GM21529 (cell line): Measurements from ENCODE around the gene NFIA.

Source experiments
- ATAC-seq: cut with Tn5 transposase; IDR thresholded peaks from one replicate; pipeline ENCODE4 v1.9.1; 2021; ENCODE audit not compliant: unreplicated experiment

NFIA gene

DNA sequence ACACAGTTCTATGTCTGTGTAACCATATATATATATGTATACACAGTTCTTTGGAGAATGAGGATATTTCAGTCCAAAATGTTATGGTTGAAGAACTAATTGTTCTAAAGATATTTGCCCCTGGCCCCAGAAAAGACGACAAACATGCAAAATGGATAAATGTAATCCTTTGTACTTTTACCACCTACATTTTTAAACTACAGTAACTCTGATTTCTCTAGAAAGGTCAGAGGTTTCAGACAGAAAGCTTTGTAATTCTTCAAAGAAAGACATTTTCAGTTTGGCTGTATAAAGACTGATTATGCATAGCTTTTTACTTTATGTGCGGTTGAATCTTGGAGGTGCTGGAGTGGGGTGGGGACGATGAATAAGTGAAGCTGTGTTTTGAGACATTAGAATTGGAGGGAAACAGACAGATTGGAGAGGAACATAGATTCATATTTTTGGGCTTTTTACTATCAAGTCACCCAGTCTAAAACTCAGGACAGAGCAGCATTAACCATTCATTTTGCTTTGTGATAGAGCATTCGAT lies 16.6 kb downstream of the NFIA start:
- ATAC-seq, result no peak

DNA sequence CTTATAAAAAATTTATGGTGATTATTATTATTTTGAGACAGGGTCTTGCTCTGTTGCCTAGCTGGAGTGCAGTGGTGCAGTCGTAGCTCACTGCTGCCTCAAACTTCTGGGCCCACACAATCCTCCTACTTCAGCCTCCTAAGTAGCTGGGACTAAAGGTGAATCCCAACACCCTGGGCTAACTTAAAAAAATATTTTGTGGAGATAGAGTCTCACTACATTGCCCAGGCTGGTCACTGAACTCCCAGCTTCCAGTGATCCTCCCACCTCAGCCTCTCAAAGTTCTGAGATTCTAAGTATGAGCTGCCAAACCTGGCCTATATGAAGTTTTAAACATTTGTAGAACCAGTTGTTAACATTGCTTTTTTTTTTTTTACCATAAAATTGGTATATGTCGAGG lies 18.2 kb downstream of the NFIA start:
- ATAC-seq, result no peak

DNA sequence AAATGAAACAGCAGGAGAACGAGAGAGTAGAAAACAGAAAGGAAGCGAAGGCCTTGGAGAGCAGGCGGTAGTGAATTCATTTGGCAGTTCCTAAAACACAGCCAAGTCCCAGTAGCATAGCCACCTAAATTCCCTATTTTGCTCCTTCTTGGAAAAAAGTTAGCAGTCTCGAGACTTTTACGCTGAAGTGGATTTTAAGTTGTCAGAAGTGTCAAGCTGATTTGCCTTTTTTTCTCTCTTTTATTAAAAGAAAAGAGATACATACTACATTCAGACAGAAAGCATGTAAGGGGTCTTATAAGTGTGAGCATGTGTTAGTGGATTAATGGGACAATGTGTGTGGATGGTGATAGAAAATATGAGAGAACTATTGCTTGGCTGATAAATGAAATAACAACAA lies 19.2 kb downstream of the NFIA start:
- ATAC-seq, result no peak

DNA sequence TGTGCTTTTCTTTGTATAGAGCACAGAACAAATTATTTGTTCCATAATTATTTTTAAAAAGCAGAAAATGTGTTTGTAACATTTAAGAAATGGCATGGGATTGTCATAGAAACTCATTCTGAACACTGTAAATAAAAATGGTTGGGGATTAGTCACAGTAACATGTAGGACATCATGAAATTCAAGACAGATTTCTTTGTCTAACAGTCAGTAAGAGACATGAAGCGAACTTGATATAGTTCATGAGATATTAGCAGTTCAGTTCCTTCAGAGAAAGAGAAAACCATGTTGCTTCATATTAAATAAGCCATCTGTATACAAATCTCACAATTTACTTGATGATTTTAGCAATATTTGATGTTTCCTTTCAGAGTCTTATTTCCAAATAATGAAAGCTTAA lies 19.7 kb downstream of the NFIA start:
- ATAC-seq, result no peak

DNA sequence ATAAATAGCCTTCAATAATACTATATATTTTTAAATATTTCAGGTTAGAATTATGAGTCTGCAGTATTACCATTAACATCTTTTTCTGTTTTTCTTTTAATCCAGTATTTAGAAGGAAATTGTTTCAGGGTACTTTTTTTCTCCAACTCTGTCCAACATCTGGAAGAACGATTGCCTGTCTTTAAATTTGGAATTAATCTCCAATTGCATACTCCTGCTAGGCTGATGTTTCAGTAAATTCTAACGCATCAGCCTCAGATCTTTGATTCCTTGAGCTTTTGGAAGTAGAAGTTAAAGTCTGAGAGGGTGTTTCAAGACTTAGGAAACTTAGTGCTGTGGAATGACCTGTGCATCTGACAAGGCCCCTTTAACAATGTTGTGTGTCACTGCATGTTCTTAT lies 20.3 kb downstream of the NFIA start:
- no peak for ATAC-seq

DNA sequence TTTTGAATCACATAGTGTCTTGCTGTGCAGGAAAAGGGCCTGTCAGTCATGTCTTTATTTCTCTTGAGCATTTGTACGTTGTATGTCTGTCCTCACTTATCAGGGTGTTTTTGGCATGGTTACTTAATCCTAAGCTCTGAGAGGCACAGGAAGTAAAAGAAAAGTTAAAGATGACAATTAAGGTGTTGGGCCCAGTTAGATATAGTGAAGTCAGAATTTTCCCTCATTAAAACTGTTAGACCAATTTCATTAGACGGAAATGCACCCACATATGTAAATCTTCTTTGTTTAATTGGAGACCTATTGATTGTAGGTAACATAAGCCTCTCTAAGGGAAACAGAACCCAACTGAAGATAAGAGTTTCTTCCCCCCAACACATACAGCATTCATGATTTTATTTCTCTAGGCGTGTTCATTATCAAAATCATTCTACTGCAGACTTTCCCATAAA lies 21.9 kb downstream of the NFIA start:
- ATAC-seq, result no peak

DNA sequence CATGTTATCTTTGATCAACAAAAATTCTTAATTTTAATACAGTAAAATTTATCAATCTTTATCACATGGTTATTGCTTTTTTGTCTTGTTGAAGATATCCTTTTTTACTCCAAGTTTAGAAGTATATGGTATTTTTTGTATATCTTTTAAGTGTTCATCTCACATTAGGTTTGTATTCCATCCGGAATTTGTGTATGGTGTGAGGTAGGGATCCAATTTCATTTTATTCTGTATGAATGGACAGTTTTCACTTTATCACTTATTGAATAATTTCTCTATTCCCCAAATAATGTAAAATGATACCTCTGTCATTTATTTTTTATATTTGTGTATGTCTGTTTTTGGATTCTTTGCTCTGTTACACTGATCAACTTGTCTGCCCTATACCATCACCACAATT lies 25.3 kb downstream of the NFIA start:
- no peak for ATAC-seq

DNA sequence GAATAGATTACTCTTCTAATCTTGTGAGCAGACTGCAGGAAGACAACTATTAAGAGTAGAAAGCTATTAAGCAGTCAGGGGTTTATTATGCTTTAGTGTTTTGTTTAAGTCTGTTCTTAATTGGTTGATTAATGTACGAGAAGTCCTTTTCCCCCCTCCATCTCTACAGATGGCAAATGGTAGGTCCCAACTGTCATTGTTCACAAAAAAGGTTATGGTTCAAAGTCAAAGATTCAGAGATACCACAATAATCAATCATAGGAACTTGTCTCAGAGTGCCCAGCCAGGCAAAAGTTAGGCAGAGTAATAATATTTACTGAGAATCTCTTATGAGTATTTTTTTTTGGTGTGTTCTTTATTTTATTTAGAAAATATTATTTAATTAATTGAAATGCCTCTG lies 26.8 kb downstream of the NFIA start:
- no peak for ATAC-seq

DNA sequence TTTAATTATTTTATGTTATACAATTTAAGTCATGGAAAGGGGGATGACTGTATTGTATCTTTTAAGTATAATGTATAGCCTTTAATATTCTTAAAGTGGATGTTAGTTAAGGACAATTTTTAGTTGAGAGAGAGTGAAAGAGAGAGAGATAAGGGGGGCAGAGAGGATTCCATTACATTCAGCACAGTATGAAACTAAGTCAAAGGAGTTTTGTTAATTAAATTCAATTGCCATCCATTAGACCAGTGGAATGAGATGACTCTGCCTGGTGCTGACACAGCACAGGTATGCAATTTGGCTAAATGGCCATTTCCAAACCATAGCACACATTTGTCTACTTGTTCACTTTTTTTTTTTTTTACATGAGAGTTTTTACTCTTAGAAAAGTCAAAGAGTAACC lies 27.5 kb downstream of the NFIA start:
- ATAC-seq, result no peak

DNA sequence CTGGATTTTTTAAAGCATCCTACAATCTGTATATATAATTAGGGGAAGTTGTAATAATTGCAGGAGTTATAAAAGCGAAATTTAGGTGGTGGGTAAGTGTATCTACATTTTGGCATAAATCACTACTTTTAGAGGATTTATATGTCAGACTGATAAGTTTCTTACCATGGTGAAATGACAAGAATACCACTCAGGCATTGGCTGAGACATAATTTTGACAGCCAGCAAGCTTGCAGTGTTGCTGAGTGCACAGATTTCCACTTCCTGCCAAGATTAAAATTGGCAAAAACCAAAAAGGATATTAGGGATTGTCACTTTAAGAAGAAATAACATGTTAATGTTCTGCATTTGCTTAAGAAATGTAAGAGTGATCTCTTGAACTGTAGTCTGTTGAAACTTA lies 28.2 kb downstream of the NFIA start:
- ATAC-seq, result no peak

DNA sequence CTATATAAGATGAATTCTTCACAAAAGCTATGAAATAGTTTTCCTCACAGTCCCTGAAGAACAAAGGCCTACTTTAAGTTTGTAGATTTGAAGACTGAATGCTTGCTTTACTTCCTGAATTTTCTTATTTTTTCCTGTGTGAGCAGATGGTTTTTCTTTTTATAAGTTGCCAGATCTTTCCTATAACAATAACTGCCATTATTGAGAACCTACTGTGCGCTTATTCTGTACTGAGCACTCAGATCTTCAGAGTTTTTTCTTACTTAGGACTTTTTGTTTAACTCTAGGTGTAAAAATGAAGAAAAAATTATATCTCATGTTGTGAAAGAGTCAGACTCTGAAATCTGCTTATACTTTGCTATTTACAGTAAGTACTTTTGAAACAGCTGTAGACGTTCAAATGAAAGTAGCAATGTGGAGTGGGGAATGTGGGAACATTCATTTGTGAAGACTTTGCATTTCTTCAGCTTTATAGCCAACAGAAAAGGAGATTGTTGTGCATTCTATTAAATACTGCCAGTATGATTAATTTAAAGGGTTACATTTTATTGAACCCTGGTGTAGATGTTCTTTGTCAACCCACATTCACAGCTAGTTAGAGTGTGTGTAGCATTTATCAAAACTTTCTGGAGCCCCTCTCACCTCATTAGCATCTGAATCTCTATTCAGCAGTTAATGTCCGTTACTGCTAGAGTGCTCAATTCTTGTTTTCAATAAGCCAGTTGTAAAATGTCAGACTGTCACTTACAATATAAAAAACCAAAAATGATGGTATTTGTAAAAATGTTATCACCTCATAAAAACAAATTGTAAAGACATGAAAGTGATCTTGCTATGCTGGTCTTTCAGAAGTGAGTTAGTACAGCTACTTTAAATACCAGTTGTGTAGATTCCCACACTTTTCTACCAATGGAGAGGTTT lies 29.0 kb downstream of the NFIA start:
- no peak for ATAC-seq

DNA sequence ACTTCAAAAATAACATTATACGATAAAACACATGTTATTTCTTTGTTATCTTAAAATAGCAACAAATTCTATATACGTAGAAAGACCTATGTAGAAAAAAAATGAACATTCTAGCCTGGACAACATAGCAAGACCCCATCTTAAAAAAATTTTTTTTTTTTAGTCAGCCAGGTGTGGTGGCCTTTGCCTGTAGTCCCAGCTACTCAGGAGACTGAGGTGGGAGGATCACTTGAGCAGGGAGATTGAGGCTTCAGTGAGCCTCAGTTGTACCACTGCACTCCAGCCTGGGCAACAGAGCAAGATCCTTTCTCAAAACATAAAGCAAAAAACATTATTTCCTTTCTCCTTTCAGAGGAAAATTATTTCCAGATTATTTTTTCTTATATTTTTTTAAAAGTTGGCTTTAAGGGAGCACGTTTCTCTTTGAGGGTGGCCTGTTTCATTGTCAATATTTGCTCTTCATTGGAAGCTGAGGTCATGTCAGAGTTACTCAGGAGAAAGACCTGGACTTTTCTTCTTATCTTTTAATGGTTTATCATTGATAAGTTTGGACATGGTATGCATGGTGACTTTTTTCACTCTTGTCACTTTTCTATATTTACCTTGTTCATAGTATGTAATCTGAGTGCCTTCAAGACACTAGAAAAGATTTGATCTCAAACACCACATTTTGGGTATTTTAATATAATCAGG lies 32.0 kb downstream of the NFIA start:
- ATAC-seq, result no peak

DNA sequence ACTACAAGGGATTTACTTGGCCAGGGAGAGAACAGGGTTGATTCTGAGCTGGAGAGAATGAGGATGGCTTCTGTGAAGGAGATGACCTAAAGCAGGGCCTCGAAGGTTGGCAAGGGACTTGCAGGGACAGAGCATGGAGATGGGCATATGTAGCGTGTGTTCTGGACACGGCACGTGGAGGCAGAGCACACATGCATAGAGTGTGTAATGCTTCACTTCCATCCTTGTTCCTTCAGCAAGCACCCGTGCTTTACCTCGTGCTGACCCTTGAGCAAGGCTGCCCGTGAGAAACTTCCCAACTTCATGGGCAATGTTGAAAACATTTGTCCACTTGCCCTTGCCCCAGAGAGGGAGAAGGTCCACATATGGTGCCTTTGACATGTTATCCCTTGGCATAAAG lies 33.1 kb downstream of the NFIA start:
- no peak for ATAC-seq

DNA sequence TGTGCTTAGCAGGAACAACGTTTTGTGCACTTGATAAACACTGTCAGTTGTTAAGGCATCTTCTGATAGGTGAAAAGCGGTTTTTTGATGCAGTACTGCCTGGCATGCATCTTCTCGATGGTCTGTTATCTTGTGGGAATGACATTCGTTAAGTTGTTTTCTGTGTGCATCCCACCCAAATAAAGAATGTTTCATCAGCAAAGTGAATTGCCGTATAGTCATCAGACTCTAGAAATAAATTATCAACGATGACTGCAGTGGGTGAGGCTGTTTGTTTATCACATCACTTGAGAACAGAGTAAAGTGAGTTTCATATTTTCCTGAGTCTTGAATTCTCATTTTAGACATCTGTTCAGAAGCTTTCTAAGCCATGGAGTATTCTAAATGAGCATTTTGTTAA lies 34.1 kb downstream of the NFIA start:
- ATAC-seq, result no peak

DNA sequence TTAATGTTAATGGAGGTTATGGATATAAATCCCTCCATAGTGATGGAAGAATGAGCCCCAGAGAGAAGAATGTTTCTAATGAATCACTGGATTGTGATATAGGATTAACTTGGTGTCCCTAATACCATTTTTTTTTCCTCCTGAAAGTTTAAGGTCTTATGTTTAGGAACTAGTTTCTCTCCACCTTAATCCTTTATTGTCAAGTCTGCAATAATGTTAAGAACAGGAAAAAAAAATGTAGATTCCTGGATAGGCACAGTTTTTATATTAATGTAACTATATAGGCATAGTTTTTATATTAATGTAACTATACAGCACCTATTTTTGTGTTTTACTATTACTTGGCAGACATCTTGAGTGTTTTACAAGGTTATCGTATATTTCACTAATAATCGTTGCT lies 34.9 kb downstream of the NFIA start:
- ATAC-seq, result no peak

DNA sequence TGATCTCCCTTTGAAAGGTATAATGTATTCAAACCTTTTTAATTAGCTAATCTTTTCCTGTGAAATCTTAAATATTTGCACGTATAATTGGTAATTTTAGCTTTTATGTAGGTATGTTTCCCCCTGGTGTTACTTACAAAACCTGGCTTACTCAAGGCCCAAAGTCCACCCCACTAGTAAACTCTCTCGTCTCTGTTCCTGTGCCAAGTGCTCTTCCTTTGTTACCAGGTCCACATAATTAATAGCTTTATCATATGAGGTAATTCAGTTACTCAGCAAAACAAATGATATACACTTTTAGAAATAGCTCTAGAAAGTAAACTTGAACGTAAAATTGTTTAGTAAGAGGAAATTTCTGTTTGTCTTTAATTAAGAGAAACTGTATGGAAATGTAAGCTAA lies 36.7 kb downstream of the NFIA start:
- no peak for ATAC-seq

DNA sequence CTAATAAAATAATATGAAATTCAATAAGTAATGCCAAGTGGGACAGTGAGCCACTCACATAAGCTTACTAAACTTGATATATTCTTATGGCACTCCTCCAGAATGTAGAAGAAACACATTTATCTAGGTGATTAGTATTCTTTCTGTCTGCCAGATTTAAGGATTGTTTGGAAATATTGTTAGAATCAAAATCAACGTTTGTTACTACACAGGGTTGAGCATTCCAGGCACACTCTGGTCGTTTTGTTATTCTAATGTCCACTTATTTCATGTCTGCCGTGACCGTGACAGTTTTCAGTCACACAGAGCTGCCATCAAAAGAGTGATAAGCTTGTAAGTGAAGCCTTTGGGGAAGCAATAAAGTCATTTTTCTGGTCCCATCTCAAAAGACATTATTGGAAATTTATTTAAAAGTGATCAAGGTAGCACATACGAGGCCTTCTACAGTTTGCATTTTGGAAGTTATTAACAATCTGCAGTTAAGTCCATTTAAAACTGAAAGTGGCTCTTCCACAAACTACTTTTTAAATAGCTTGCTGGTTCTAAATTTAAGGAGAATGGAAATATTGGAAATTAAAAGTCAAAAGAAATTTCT lies 38.0 kb downstream of the NFIA start:
- ATAC-seq, result no peak

DNA sequence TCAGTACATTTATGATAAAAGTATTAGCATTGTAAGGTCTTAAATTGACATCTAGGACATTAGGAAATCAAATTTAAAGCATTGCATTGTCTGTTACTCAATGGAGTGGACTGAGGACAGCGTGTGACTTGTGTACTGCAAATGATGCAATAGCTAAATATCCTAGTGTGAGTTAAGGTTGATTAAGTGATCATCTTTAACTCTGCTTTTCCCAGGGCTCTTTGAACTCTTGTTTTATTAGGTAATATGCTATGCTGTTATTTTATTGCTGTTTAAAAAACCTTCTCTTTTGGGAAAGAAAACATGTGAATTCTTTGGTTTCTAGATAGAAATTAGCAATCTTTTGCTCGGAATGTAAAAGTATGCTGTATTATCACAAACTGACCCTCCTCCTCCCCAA lies 38.6 kb downstream of the NFIA start:
- no peak for ATAC-seq

DNA sequence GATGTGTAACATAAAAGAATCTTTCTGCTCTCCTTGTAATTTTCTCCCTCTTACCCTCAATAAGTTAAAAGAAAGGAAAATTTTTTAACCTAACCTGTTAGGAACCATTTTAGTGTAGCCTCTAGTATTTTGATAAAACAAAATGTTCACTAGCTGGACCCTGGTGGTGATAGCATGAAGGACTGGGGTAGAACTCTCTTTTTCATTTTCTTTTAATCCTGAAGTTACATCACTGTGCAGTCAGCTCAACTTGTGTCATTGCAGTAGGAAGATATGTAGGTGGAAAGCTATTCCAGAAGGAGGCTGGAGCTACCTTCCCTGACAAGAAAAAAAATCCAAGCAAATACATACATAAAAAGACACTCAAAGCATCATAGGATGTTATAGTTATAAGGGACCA lies 39.3 kb downstream of the NFIA start:
- ATAC-seq, result no peak

DNA sequence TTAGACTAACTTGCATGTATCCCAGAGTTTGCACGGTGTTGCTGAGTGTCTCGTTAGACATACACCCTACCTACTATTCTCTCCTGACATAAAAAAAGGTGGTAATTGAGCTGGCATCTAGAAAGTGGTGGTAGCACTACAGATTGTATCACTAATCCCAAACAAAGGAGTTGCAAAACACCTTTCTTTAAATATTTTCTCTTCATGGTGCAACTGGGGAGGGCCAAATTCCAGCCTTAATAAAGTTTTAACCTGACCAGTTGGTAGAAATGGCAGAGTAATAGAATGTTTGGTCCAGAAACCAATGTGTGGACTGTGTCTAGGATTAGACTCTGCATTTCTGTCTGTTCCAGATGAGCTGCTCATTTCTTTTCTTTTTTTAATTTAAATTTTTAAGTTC lies 40.0 kb downstream of the NFIA start:
- ATAC-seq, result no peak

DNA sequence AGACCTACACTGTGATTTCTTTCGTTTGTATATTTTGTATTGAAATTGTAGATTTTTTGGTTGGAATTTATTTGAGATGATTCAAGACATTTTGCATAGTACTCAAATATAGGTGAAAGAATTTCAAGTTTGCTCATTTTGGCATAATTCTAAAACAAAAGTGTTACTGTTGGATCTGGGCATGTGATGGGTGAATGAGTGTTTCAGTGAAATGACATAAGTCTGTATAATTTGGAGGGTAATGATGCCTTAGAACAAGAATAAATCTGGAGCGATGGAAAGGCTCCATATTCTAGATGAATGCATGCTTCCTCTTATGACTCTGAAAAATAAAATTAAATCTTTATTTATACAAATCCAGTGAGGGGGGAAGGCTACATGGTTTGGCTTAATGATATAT lies 41.0 kb downstream of the NFIA start:
- ATAC-seq, result no peak

DNA sequence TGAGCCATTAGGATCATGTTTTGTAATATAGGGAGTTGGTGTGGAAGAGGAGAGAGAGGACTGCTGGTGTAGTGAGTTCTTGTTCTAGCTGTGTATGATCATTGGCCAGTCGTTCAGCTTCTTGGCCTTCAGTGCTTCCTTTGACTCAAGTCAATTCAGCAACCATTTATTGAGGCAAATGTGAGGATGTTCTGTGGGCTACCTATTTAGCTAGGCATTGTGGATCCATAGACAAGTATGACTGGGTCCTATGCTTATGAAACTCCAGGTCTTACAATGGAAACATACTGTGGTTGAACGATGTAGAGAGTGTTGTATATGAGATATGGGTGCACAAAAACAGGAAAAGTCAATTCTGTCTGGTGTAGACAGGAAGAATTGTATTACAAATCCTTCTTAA lies 41.7 kb downstream of the NFIA start:
- ATAC-seq, result no peak
